ENCODE measurements around the gene LARGE1.

LARGE1 gene

DNA sequence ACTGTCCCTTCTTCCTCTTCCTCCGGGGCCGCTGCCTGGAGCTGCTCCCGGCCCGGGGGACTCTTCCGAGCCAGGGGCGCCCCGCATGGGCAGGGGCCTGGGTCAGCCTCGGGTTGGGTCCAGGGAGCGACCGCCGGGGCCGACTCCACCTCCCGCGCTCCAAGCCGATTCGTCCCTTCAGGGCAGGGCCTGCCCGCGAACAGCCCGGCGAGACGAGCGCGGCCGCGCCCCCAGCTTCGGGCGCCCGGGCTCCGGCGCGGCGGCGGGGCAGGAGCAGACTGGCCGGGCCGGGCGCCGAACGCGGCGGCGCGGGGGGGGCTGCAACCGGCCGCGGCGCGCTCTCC, at the start of gene LARGE1:
LARGE1 (minus strand) TSS at position 280 of the 344 bp plus-strand sequence.
- no peak for DNase-seq (ENCODE audit: extremely low read depth, low read depth)

DNA sequence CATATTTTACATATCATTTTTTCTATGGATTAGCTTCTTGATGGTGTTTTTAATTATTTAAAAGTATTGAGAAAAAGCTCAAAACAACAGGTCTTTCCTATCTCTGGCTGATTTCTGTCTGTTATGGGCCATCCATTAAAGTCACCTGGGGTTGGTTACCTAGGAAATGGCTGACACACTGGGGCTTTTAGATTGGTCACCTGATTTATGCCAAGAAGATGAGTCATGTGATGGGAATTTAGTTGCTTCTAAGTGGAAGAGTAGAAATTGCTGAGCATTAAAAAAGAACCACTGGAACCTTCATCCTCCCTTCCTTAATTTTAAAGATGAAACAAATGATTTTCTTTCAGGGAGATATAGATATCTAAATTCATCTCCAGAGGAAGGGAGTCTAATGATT, 48.8 kb upstream of the LARGE1 start:
- DNase-seq (ENCODE audit: extremely low read depth, low read depth): no peak
- TF ChIP-seq, protein P1, sequence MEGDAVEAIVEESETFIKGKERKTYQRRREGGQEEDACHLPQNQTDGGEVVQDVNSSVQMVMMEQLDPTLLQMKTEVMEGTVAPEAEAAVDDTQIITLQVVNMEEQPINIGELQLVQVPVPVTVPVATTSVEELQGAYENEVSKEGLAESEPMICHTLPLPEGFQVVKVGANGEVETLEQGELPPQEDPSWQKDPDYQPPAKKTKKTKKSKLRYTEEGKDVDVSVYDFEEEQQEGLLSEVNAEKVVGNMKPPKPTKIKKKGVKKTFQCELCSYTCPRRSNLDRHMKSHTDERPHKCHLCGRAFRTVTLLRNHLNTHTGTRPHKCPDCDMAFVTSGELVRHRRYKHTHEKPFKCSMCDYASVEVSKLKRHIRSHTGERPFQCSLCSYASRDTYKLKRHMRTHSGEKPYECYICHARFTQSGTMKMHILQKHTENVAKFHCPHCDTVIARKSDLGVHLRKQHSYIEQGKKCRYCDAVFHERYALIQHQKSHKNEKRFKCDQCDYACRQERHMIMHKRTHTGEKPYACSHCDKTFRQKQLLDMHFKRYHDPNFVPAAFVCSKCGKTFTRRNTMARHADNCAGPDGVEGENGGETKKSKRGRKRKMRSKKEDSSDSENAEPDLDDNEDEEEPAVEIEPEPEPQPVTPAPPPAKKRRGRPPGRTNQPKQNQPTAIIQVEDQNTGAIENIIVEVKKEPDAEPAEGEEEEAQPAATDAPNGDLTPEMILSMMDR (IDR thresholded peaks at IDR 0.05; ENCODE audit: low read depth, low read length): no peak

More for the DNA sequence above, at the start of gene LARGE1:
- TF ChIP-seq, protein P1 (IDR thresholded peaks at IDR 0.05; ENCODE audit: low read depth, low read length): no peak

DNA sequence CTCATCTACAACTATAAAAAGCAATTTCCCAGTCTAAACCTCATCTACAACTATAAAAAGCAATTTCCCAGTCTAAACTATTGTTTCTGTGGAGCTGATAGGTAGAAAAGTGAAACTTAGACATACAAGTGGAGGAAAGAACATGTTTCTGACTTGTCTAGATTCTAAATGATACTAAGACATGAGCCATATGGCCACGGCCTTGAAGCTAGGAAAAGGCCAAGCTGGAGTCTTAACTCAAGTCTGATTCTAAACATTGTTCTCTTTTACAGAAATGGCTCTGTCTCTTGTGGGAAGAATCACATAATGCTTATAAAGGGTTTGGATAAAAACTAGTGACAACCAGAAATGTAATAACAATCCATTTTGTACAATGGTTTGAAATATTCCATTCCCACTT, 43.8 kb upstream of the LARGE1 start:
- TF ChIP-seq, protein P1 (IDR thresholded peaks at IDR 0.05; ENCODE audit: low read depth, low read length): no peak

DNA sequence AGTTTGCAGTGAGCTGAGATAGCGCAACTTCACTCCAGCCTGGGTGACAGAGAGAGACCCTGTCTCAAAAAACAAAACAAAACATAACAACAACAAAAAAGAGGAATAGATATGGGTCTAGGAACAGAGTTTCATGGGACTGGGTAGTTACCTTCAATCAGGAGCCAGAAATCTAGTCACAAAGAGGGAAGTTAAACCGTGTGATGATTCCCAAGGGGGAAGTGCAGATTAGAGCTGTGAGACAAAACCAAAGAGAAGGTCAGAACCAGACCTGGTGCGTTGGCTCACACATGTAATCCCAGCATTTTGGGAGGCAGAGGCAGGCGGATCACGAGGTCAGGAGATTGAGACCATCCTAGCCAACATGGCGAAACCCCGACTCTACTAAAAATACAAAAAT, 42.1 kb upstream of the LARGE1 start:
- DNase-seq (ENCODE audit: extremely low read depth, low read depth): no peak
- TF ChIP-seq, protein P1 (IDR thresholded peaks at IDR 0.05; ENCODE audit: low read depth, low read length): no peak

More for the DNA sequence above, 43.8 kb upstream of the LARGE1 start:
- DNase-seq (ENCODE audit: extremely low read depth, low read depth): no peak

DNA sequence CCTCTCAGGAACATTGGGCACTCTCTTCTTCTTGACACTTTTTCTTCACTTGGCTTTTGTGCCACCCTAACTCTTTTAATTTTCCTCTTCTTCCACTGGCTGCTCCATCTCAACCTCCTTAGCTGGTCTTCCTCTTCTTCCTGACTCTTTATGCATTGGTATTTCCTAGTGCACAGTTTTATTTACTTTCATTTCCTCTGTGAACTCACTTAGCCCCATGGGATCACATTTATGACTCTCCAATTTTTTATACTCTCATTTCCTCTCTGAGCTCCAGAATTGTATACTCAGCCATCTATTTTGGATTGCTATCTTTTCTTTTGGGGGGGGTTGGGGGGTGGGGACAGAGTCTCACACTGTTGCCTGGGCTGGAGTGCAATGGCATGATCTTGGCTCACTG, 38.5 kb upstream of the LARGE1 start:
- DNase-seq (ENCODE audit: extremely low read depth, low read depth): no peak
- TF ChIP-seq, protein P1 (IDR thresholded peaks at IDR 0.05; ENCODE audit: low read depth, low read length): no peak

DNA sequence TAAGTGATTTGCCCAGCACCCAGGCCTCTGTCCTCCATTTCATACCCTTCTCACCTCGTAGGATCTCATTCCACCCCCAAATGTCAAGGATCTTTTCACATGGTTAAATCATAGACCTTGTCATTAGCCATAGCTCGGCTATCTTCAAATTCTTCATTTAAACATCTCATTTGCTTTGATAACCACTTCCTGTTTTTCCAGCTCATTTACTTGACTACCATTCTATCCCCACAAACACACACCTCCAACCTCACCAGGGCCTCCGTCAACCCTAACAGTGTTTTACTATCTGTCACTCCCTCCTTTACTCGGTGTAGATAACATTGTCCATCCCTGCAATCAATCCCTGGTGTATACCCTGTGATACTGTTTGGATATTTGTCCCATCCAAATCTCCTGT, 36.8 kb upstream of the LARGE1 start:
- no peak for DNase-seq (ENCODE audit: extremely low read depth, low read depth)
- TF ChIP-seq, protein P1 (IDR thresholded peaks at IDR 0.05; ENCODE audit: low read depth, low read length): no peak

DNA sequence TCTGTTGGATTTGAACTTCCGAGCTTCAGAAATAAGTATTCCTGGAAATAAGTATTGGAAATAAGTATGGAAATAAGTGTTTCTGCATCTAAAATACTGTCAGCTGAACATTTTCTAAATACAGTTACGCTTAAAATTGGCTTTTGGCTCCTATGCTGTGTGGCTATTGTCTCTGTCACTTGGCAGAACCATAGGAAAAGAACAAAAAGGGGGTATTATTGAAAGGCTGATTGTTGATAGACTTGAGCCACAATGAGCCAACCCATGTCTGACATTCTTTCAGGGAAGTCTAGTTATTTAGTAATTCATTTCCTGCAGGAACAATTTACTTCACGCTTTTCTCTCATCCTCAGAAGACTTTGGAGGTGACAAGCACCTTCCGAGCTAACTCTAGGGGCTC, 32.5 kb upstream of the LARGE1 start:
- no peak for DNase-seq (ENCODE audit: extremely low read depth, low read depth)
- TF ChIP-seq, protein P1 (IDR thresholded peaks at IDR 0.05; ENCODE audit: low read depth, low read length): no peak

Data from AG09319 (cell line).